ENCODE data around the gene ACHE. TPM values are rescaled to one million over a fixed set of nuclear protein-coding genes. Genes with fewer than 3 reads are reported as not detected.

ACHE gene
- total RNA-seq: 10 to 100 TPM in 1 of 2 donors, under 1 TPM in 1; 0.25 to 17.6 TPM
- under 1 TPM; 0.15 to 0.17 TPM for polyA plus RNA-seq

- Histone ChIP-seq H3K4me1 (ENCODE audit: control insufficient read depth in 4 of 4, insufficient read depth in 4 of 4, low read length in 3 of 4) (peaks cover 1 to 29% (median 16%) of the 10 kb centered on the region in 4 donors), H3K27me3 (ENCODE audit: control insufficient read depth in 4 of 4, insufficient read depth in 4 of 4, low read length in 3 of 4) (peaks cover 0 to 6% (median 0%) of the 10 kb centered on the region in 4 donors), H3K9me3 (ENCODE audit: control insufficient read depth in 4 of 4, low read length in 3 of 4) (no peaks in the 10 kb centered on the region), H3K27ac (ENCODE audit: low read depth in 1 of 2, low read length in 2 of 2) (peak within 1 kb of the TSS; percentile 62 to 78), H3K36me3 (ENCODE audit: control insufficient read depth in 4 of 4, insufficient read depth in 3 of 4, low read depth in 1 of 4, low read length in 3 of 4) (no peaks in the 10 kb centered on the region), H3K9ac (ENCODE audit: low read depth in 1 of 2, low read length in 2 of 2) (peak within 1 kb of the TSS in 1 of 2 donors; percentile 10), H3K4me3 (ENCODE audit: low read depth in 1 of 3, low read length in 3 of 3) (peak within 1 kb of the TSS in 1 of 3 donors; percentile 61)
- DNase-seq (ENCODE audit: low spot score): no peak
- no peak for TF ChIP-seq HNF4G (IDR thresholded peaks at IDR 0.05)
- no peak for TF ChIP-seq JUND (IDR thresholded peaks at IDR 0.05)
- TF ChIP-seq YY1 (IDR thresholded peaks at IDR 0.05): no peak
- TF ChIP-seq ATF3 (IDR thresholded peaks at IDR 0.05): no peak
- no peak for TF ChIP-seq FOXA2 (IDR thresholded peaks at IDR 0.05)
- no peak for TF ChIP-seq HNF4A (conservative IDR thresholded peaks at IDR 0.05)
- no peak for TF ChIP-seq RXRA (IDR thresholded peaks at IDR 0.05)
- no peak for TF ChIP-seq FOXA1 (IDR thresholded peaks at IDR 0.05)
- no peak for TF ChIP-seq ZBTB33 (IDR thresholded peaks at IDR 0.05)
- no peak for TF ChIP-seq MAX (IDR thresholded peaks at IDR 0.05)
- no peak for TF ChIP-seq SP1 (IDR thresholded peaks at IDR 0.05)
- WGBS: under 1% methylated on average over 32 of the region's 32 CpGs
Measured at GRCh38 chr7:100895701-100895955, at the start of gene ACHE. Gene ACHE, minus strand, starts transcription at chr7:100895888. Its CDS starts 1,656 bp downstream, at chr7:100894232.

GRCh38 chr7:100944138-100944537, 48.5 kb upstream of the ACHE start:
- WGBS: 91% methylated on average over 4 of the region's 4 CpGs
- H3K36me3 ChIP-seq (ENCODE audit: control insufficient read depth in 4 of 4, insufficient read depth in 3 of 4, low read depth in 1 of 4, low read length in 3 of 4): no peaks in the 10 kb centered on the region
- H3K27ac ChIP-seq (ENCODE audit: low read depth in 1 of 2, low read length in 2 of 2): no peak overlapping the region
- TF ChIP-seq CTCF (IDR thresholded peaks at IDR 0.05; ENCODE audit: low read depth, low read length, missing input control) (no peak), RAD21 (IDR thresholded peaks at IDR 0.05) (no peak), FOXA2 (IDR thresholded peaks at IDR 0.05) (no peak), ZBTB33 (IDR thresholded peaks at IDR 0.05) (no peak), FOXA1 (IDR thresholded peaks at IDR 0.05) (no peak), NR2F2 (IDR thresholded peaks at IDR 0.05) (no peak), HNF4G (IDR thresholded peaks at IDR 0.05) (no peak), EGR1 (IDR thresholded peaks at IDR 0.05; ENCODE audit: low read depth in 2 of 2) (no peak), SP1 (IDR thresholded peaks at IDR 0.05) (no peak), GABPA (IDR thresholded peaks at IDR 0.05 in 1 of 2, conservative IDR thresholded peaks at IDR 0.05 in 1 of 2) (no peak), TAF1 (conservative IDR thresholded peaks at IDR 0.05) (no peak)
- DNase-seq (ENCODE audit: low spot score): no peak
- peaks cover 0 to 2% (median 0%) of the 10 kb centered on the region in 4 donors for H3K9me3 ChIP-seq (ENCODE audit: control insufficient read depth in 4 of 4, low read length in 3 of 4)
- H3K27me3 ChIP-seq (ENCODE audit: control insufficient read depth in 4 of 4, insufficient read depth in 4 of 4, low read length in 3 of 4): no peaks in the 10 kb centered on the region
- H3K4me1 ChIP-seq (ENCODE audit: control insufficient read depth in 4 of 4, insufficient read depth in 4 of 4, low read length in 3 of 4): peaks cover 0 to 3% (median 1%) of the 10 kb centered on the region in 4 donors
- no peak overlapping the region for H3K9ac ChIP-seq (ENCODE audit: low read depth in 1 of 2, low read length in 2 of 2)
- no peak overlapping the region for H3K4me3 ChIP-seq (ENCODE audit: low read depth in 1 of 3, low read length in 3 of 3)

Measured in liver (tissue), 9 donors.